Suprapubic skin (tissue), 4 donors: ENCODE measurements around the gene ACSS3.

Experiments used
- POLR2A ChIP-seq, 2 donors: fragments of 450-650 bp; IDR thresholded peaks; one replicate each; pipeline ENCODE4 v1.6.1; 2017; ENCODE audit warnings: antibody characterized with exemption in 2 of 2, mild to moderate bottlenecking in 2 of 2, moderate library complexity in 2 of 2
- POLR2AphosphoS5 ChIP-seq, 3 donors: sonication (generic); formaldehyde crosslinking; IDR thresholded peaks; one replicate each; pipeline ENCODE4 v1.6.1; 2017; ENCODE audit warnings: antibody characterized with exemption in 3 of 3
- TF ChIP-seq, protein P1 (sequence below), 2 donors: fragments of 200-600 bp in 1 of 2; fragments of 450-650 bp in 1 of 2; sonication (generic) in 1 of 2; IDR thresholded peaks; one replicate each; pipeline ENCODE4 v1.5.1; 2016 to 2019; ENCODE audit warnings: antibody characterized with exemption in 2 of 2, mild to moderate bottlenecking in 1 of 2, moderate library complexity in 1 of 2

GRCh38 chr12:81231574-81232368 is 153.9 kb downstream of the ACSS3 start:
- TF ChIP-seq, protein P1, sequence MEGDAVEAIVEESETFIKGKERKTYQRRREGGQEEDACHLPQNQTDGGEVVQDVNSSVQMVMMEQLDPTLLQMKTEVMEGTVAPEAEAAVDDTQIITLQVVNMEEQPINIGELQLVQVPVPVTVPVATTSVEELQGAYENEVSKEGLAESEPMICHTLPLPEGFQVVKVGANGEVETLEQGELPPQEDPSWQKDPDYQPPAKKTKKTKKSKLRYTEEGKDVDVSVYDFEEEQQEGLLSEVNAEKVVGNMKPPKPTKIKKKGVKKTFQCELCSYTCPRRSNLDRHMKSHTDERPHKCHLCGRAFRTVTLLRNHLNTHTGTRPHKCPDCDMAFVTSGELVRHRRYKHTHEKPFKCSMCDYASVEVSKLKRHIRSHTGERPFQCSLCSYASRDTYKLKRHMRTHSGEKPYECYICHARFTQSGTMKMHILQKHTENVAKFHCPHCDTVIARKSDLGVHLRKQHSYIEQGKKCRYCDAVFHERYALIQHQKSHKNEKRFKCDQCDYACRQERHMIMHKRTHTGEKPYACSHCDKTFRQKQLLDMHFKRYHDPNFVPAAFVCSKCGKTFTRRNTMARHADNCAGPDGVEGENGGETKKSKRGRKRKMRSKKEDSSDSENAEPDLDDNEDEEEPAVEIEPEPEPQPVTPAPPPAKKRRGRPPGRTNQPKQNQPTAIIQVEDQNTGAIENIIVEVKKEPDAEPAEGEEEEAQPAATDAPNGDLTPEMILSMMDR (IDR thresholded peaks at IDR 0.05): no peak
- no peak for TF ChIP-seq POLR2A (IDR thresholded peaks at IDR 0.05)
- TF ChIP-seq POLR2AphosphoS5 (IDR thresholded peaks at IDR 0.05): no peak
